Skeletal muscle tissue (tissue), 4 donors: ENCODE results near the gene SSC5D. TPM values are rescaled to one million over a fixed set of nuclear protein-coding genes. Genes with fewer than 3 reads are reported as not detected.
A peak's percentile ranks its signal among the peaks of the same experiment; 100 is the strongest.

Experiments used
- H3K27ac ChIP-seq: one replicate; pipeline ENCODE4 v1.7.0; 2013; ENCODE audit warnings: mild to moderate bottlenecking, low read depth, low read length, inconsistent platforms
- H3K27me3 ChIP-seq, 3 donors: one replicate each; pipeline ENCODE4 v1.7.0; 2013; ENCODE audit warnings: low read length in 3 of 3; ENCODE audit not compliant: control insufficient read depth in 3 of 3, insufficient read depth in 3 of 3
- H3K36me3 ChIP-seq, 3 donors: one replicate each; pipeline ENCODE4 v1.7.0; 2013; ENCODE audit warnings: low read length in 3 of 3; ENCODE audit not compliant: control insufficient read depth in 3 of 3, insufficient read depth in 3 of 3
- H3K4me1 ChIP-seq, 3 donors: one replicate each; pipeline ENCODE4 v1.7.0; 2013; ENCODE audit warnings: low read length in 3 of 3, mild to moderate bottlenecking in 3 of 3; ENCODE audit not compliant: control insufficient read depth in 3 of 3, insufficient read depth in 3 of 3
- H3K4me3 ChIP-seq, 3 donors: one replicate each; pipeline ENCODE4 v1.7.0; 2013; ENCODE audit warnings: low read length in 3 of 3
- H3K9ac ChIP-seq, 3 donors: one replicate each; pipeline ENCODE4 v1.7.0; 2013; ENCODE audit warnings: low read length in 3 of 3, mild to moderate bottlenecking in 3 of 3, moderate library complexity in 2 of 3, low read depth in 1 of 3
- H3K9me3 ChIP-seq, 3 donors: one replicate each; pipeline ENCODE4 v1.7.0; 2013; ENCODE audit warnings: low read length in 3 of 3; ENCODE audit not compliant: control insufficient read depth in 3 of 3
- total RNA-seq: library from RNA; depleted of rRNA; stranded (reverse); fragments of >200 nt; gene quantifications from one replicate; pipeline ENCODE4 v1.2.3, GENCODE V29; 2014
- donor health status: Osteomylitis.

SSC5D gene
- total RNA-seq, 1 donor from 2014 or later, result 17.7 TPM

- Histone ChIP-seq H3K9ac (no peak overlapping the region), H3K4me3 (no peak overlapping the region), H3K9me3 (no peaks in the 10 kb centered on the region), H3K4me1 (peaks cover 5 to 9% (median 8%) of the 10 kb centered on the region in 3 donors), H3K36me3 (peaks cover 0 to 11% (median 0%) of the 10 kb centered on the region in 3 donors), H3K27me3 (peaks cover 0 to 10% (median 8%) of the 10 kb centered on the region in 3 donors), H3K27ac (no peak overlapping the region)
Measured at GRCh38 chr19:55503157-55503501, 14.9 kb downstream of the SSC5D start.

DNA sequence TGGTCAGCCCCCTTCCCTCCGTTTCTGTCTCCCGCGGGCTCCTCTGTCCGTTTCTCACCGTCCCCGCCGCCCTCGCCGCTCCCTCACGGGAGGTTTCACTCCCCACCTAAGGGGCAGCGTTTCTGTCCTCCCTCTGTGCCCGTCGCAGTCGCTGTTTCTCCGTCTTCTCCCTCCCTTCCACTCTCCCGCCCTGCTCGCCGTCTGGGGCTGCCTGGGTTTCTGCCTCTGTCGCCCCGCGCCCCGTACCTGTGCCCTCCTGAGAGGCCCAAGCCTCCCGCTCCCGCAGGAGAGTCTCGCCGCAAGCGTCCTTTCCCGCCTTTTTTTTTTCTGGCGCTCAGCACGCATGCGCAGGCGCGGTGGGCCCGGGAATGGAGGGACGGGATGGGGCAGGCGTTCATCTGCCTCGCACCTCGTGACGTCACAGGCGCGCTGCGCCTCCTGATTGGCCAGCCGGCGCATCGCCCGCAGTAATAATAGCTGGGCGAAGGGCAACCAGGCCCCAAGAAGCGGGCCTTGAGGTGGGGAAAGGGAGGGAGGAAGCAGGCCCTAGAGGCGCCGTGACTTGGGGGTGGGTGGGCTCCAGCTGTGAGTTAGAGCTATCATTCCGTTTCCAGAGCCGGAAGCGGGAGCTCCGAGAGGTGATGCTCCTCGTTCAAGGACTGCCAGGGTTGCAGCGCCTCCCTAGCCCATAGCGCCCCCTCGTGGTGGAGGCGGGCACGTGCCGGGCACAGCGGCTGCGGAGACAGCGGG, 15.4 kb downstream of the SSC5D start:
- Histone ChIP-seq H3K27ac (no peak overlapping the region), H3K36me3 (peaks cover 0 to 11% (median 0%) of the 10 kb centered on the region in 3 donors), H3K4me3 (peak overlapping the region; percentile 64 to 69 (median 68)), H3K9me3 (no peaks in the 10 kb centered on the region), H3K9ac (peak overlapping the region in 2 of 3 donors; percentile 6 to 33), H3K27me3 (peaks cover 0 to 10% (median 8%) of the 10 kb centered on the region in 3 donors), H3K4me1 (peaks cover 5 to 9% (median 8%) of the 10 kb centered on the region in 3 donors)

DNA sequence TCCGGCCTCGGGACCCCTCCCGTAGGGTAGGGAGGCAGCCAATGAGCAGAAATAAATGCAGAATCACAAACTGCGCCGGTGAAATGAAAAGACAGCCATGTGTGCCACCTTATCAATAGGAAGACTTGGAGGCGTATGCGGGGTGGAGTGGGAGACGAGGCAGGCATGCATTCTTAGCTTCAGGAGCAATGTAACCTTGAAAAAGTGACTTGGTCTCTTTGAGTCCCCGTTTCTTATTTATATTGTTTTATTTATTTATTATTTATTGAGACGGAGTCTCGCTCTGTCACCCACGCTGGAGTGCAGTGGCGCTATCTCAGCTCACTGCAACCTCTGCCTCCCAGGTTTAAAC, 16.0 kb downstream of the SSC5D start:
- Histone ChIP-seq H3K9me3 (no peaks in the 10 kb centered on the region), H3K36me3 (peaks cover 0 to 11% (median 0%) of the 10 kb centered on the region in 3 donors), H3K4me3 (peak overlapping the region in 2 of 3 donors; percentile 68 to 69), H3K4me1 (peaks cover 5 to 9% (median 8%) of the 10 kb centered on the region in 3 donors), H3K27me3 (peaks cover 0 to 10% (median 8%) of the 10 kb centered on the region in 3 donors), H3K9ac (peak overlapping the region in 2 of 3 donors; percentile 6 to 33), H3K27ac (no peak overlapping the region)

DNA sequence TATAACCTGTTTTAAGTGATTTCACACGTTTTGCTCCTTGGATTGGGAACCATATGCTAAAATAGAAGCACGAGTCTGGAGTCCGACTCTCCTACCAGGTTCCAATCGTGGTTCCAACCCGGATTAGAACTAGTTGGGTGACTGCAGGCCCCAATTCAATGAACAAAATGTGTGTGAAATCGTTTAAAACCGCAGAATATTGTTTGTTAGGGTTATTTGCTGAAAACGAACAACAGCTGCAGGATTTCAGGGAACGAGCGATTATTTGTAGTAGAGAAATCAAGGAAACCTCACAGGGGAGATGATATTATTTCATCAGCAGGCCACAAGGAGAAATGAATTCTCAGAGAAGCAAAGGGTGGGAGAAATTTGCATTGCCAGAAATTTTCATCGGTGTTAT, 16.7 kb downstream of the SSC5D start:
- Histone ChIP-seq H3K9ac (no peak overlapping the region), H3K27ac (no peak overlapping the region), H3K4me3 (no peak overlapping the region), H3K4me1 (peaks cover 5 to 9% (median 8%) of the 10 kb centered on the region in 3 donors), H3K27me3 (peaks cover 0 to 10% (median 8%) of the 10 kb centered on the region in 3 donors), H3K36me3 (peaks cover 0 to 6% (median 0%) of the 10 kb centered on the region in 3 donors), H3K9me3 (no peaks in the 10 kb centered on the region)

DNA sequence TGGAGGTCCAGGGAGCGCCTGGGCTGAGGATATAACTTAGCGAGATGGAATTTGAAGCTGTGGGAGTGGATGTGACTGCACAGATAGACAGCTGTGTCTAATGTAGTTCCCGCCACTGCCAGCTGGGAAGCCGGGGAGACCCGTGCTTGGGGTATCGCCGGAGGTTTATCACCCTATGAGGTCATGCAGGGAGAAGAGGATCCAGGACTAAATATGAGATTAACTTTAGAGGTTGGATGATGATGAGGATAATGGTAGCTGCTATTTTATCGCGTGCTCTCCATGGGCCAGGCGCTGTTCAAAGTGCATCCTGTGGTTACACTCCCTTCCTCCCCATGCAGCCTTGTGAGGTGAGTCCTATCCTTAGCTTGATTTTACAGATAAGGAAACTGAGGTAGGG, 19.9 kb downstream of the SSC5D start:
- Histone ChIP-seq H3K27ac (no peak overlapping the region), H3K4me3 (no peak overlapping the region), H3K9ac (no peak overlapping the region), H3K36me3 (no peaks in the 10 kb centered on the region), H3K27me3 (peaks cover 0 to 10% (median 8%) of the 10 kb centered on the region in 3 donors), H3K4me1 (peaks cover 5 to 9% (median 8%) of the 10 kb centered on the region in 3 donors), H3K9me3 (no peaks in the 10 kb centered on the region)

GRCh38 chr19:55516878-55517620, 28.8 kb downstream of the SSC5D start:
- H3K4me3 ChIP-seq, result peak overlapping the region; percentile 56 to 71 (median 60)
- no peaks in the 10 kb centered on the region for H3K9me3 ChIP-seq
- peak overlapping the region; percentile 72 to 84 (median 82) for H3K9ac ChIP-seq
- H3K27me3 ChIP-seq, result no peaks in the 10 kb centered on the region
- peaks cover 15 to 30% (median 26%) of the 10 kb centered on the region in 3 donors for H3K4me1 ChIP-seq
- H3K36me3 ChIP-seq, result no peaks in the 10 kb centered on the region
- peak overlapping the region; percentile 93 for H3K27ac ChIP-seq

- Histone ChIP-seq H3K9ac (no peak overlapping the region), H3K27me3 (no peaks in the 10 kb centered on the region), H3K9me3 (no peaks in the 10 kb centered on the region), H3K27ac (peak overlapping the region; percentile 69), H3K4me3 (no peak overlapping the region), H3K4me1 (peaks cover 15 to 33% (median 29%) of the 10 kb centered on the region in 3 donors), H3K36me3 (no peaks in the 10 kb centered on the region)
Measured at GRCh38 chr19:55519451-55520311, 31.4 kb downstream of the SSC5D start.

DNA sequence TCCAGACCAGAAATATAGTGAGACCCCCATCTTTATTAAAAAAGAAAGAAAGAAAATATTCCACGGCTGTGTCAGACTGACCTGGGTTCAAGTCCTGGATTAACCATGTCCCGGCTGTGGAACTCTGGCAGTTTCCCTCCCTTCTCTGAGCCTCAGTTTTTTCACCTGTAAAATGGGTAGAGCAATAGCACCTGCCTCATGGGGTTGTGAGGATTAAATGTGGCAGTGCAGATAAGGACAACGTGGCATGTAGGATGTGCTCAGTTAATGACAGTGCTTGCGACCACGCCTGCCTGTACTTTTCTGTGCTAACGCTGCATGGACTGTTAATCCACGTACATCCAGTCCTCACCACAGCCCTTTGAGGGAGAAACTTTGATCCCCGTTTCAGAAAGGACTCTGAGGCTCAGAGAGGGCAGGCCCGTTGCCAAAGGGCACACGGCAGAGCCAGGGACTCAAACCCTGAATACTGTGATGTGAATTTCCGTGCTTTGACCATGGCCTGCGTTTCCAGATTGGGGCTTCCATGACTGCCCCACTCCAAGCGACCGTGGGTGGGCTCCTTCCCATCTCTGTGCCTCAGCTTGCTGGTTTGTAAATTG, 32.6 kb downstream of the SSC5D start:
- H3K9me3 ChIP-seq, result no peaks in the 10 kb centered on the region
- peaks cover 18 to 36% (median 32%) of the 10 kb centered on the region in 3 donors for H3K4me1 ChIP-seq
- peak overlapping the region in 1 of 3 donors; percentile 22 for H3K4me3 ChIP-seq
- no peaks in the 10 kb centered on the region for H3K27me3 ChIP-seq
- peak overlapping the region; percentile 69 for H3K27ac ChIP-seq
- peak overlapping the region; percentile 28 to 72 (median 40) for H3K9ac ChIP-seq
- no peaks in the 10 kb centered on the region for H3K36me3 ChIP-seq
